OCI-LY7 (cell line): Measurements from ENCODE around the gene TPO. TPM values are rescaled to one million over a fixed set of nuclear protein-coding genes. Genes with fewer than 3 reads are reported as not detected.

ENCODE experiments used
- BruUV-seq: library from RNA; stranded (reverse); fragments of 400-500 nt; replicated peaks from 2 replicates; lab custom pipeline; 2021; lab: Mats Ljungman, UMichigan
- CTCF ChIA-PET: fragments of 300-600 bp; sonication (Branson Sonifier 250); formaldehyde crosslinking; loops from one replicate; lab custom pipeline; 2022; ENCODE audit warnings: antibody characterized with exemption; ENCODE audit not compliant: unreplicated experiment; lab: Charles Lee
- POLR2A ChIA-PET: fragments of 300-600 bp; sonication (Branson Sonifier 250); formaldehyde crosslinking; loops from one replicate; lab custom pipeline; 2022; ENCODE audit warnings: antibody characterized with exemption; lab: Charles Lee
- DNase-seq: peaks from one replicate; pipeline ENCODE4 v3.0.0-alpha.2; 2015; ENCODE audit warnings: low spot score
- H2AFZ ChIP-seq: fragments of 200-600 bp; sonication (generic), shearing (Covaris generic); 2 replicates; pipeline ENCODE4 v1.6.1; 2014; ENCODE audit warnings: mild to moderate bottlenecking, antibody characterized with exemption, low read length, moderate library complexity
- H3K27ac ChIP-seq: fragments of 200-600 bp; sonication (generic); 2 replicates; pipeline ENCODE4 v1.5.1; 2014; ENCODE audit warnings: mixed run types, low read depth, mild to moderate bottlenecking, moderate library complexity, low read length, inconsistent platforms; ENCODE audit not compliant: poor library complexity, severe bottlenecking
- H3K36me3 ChIP-seq: fragments of 200-600 bp; sonication (generic); 2 replicates; pipeline ENCODE4 v1.6.1; 2014; ENCODE audit warnings: mild to moderate bottlenecking, antibody characterized with exemption, low read length, moderate library complexity, mixed read lengths; ENCODE audit not compliant: insufficient read depth
- H3K4me1 ChIP-seq: fragments of 200-600 bp; sonication (generic); 2 replicates; pipeline ENCODE4 v1.5.1; 2014; ENCODE audit warnings: mild to moderate bottlenecking, low read length; ENCODE audit not compliant: insufficient read depth, poor library complexity, severe bottlenecking
- H3K4me2 ChIP-seq: fragments of 200-600 bp; sonication (generic); 2 replicates; pipeline ENCODE4 v1.6.1; 2014; ENCODE audit warnings: mild to moderate bottlenecking, low read length
- H3K4me3 ChIP-seq: fragments of 200-600 bp; sonication (generic); 2 replicates; pipeline ENCODE4 v1.5.1; 2014; ENCODE audit warnings: mild to moderate bottlenecking, low read depth, low read length; ENCODE audit not compliant: poor library complexity, severe bottlenecking
- H3K79me2 ChIP-seq: fragments of 200-600 bp; sonication (generic); 2 replicates; pipeline ENCODE4 v1.6.1; 2016; ENCODE audit warnings: low read depth, mild to moderate bottlenecking, low read length, moderate library complexity, mixed read lengths; ENCODE audit not compliant: insufficient read depth
- H3K9me2 ChIP-seq: fragments of 200-600 bp; sonication (generic); 2 replicates; pipeline ENCODE4 v1.6.1; 2016; ENCODE audit warnings: mild to moderate bottlenecking, low read length, mixed read lengths; ENCODE audit not compliant: insufficient read depth
- H3K9me3 ChIP-seq: fragments of 200-600 bp; sonication (generic); 2 replicates; pipeline ENCODE4 v1.6.1; 2014; ENCODE audit warnings: mild to moderate bottlenecking, mixed run types, low read length, mixed read lengths
- H4K20me1 ChIP-seq: fragments of 200-600 bp; sonication (generic); 2 replicates; pipeline ENCODE4 v1.6.1; 2014; ENCODE audit warnings: mild to moderate bottlenecking, antibody characterized with exemption, low read length, moderate library complexity, mixed read lengths; ENCODE audit not compliant: insufficient read depth
- CTCF ChIP-seq: fragments of 200-600 bp; sonication (generic); conservative IDR thresholded peaks from 2 replicates; pipeline ENCODE4 v1.5.1; 2014; ENCODE audit warnings: mild to moderate bottlenecking, antibody characterized with exemption, low read length, moderate library complexity, mixed read lengths
- EZH2phosphoT487 ChIP-seq: fragments of 200-600 bp; sonication (generic); IDR thresholded peaks from 2 replicates; pipeline ENCODE4 v1.6.1; 2018; ENCODE audit warnings: low read depth, borderline replicate concordance, mild to moderate bottlenecking, mixed run types, antibody characterized with exemption, low read length, moderate library complexity, mixed read lengths
- intact Hi-C: fragments of 100-400 bp; cut with micrococcal nuclease; formaldehyde crosslinking; loops from one replicate; pipeline ENCODE4 v1.10.0; 2022; ENCODE audit not compliant: unreplicated experiment
- total RNA-seq, 2 experiments: library from RNA; depleted of rRNA in 1 of 2; stranded (reverse); fragments of >200 nt in 1 of 2; shearing (Covaris generic) in 1 of 2; gene quantifications; 2 replicates each; pipeline ENCODE4 v1.2.3, GENCODE V29; 2014 to 2022

The TPO gene
- total RNA-seq, 2 experiments from 2014 or later = not detected

GRCh38 chr2:1451422-1451821 is 38.2 kb downstream of the TPO start:
- H3K4me1 ChIP-seq = no peaks in the 10 kb centered on the region
- no peak overlapping the region for H3K27ac ChIP-seq
- TF ChIP-seq CTCF = no peak
- no peak for TF ChIP-seq EZH2phosphoT487
- no peak for DNase-seq
- no peaks in the 10 kb centered on the region for H3K79me2 ChIP-seq
- no peaks in the 10 kb centered on the region for H3K9me3 ChIP-seq
- no peak overlapping the region for H3K4me2 ChIP-seq
- ChIA-PET CTCF (no interaction called here), POLR2A (no interaction called here)
- H3K36me3 ChIP-seq = no peaks in the 10 kb centered on the region
- BruUV-seq = no TSS peak
- intact Hi-C loops = loop anchor here (10.0 kb wide), 1 partner anchor 463 kb away; no protein-coding TSS in a partner anchor
- no peaks in the 10 kb centered on the region for H4K20me1 ChIP-seq
- H3K4me3 ChIP-seq = no peak overlapping the region
- H3K9me2 ChIP-seq = no peaks in the 10 kb centered on the region
- no peak overlapping the region for H2AFZ ChIP-seq

- TF ChIP-seq EZH2phosphoT487 (no peak), CTCF (no peak)
- Histone ChIP-seq H2AFZ (no peak overlapping the region), H3K9me2 (no peaks in the 10 kb centered on the region), H3K4me1 (no peaks in the 10 kb centered on the region), H3K4me2 (no peak overlapping the region), H3K4me3 (no peak overlapping the region), H3K36me3 (no peaks in the 10 kb centered on the region), H3K9me3 (no peaks in the 10 kb centered on the region), H3K27ac (no peak overlapping the region), H3K79me2 (no peaks in the 10 kb centered on the region), H4K20me1 (no peaks in the 10 kb centered on the region)
- no TSS peak for BruUV-seq
- intact Hi-C loops = loop anchor here (10.0 kb wide), 1 partner anchor 461 kb away; no protein-coding TSS in a partner anchor
- CTCF ChIA-PET = no interaction called here
- POLR2A ChIA-PET = no interaction called here
- DNase-seq = no peak
Measured at GRCh38 chr2:1453561-1453960, 40.3 kb downstream of the TPO start.

- TF ChIP-seq EZH2phosphoT487 (no peak), CTCF (no peak)
- Histone ChIP-seq H3K79me2 (no peaks in the 10 kb centered on the region), H3K4me3 (no peak overlapping the region), H3K9me3 (no peaks in the 10 kb centered on the region), H3K27ac (no peak overlapping the region), H3K4me1 (no peaks in the 10 kb centered on the region), H3K4me2 (no peak overlapping the region), H3K9me2 (no peaks in the 10 kb centered on the region), H3K36me3 (no peaks in the 10 kb centered on the region), H4K20me1 (no peaks in the 10 kb centered on the region), H2AFZ (no peak overlapping the region)
- no TSS peak for BruUV-seq
- POLR2A ChIA-PET = interaction anchor here (0.6 kb wide), 1 partner anchor 963 kb away, joined by 3 read pairs; no protein-coding TSS in a partner anchor
- no peak for DNase-seq
- intact Hi-C loops = loop anchor here (10.0 kb wide), 1 partner anchor 460 kb away; no protein-coding TSS in a partner anchor
- CTCF ChIA-PET = no interaction called here
Measured at GRCh38 chr2:1454346-1454745, 41.1 kb downstream of the TPO start.
